Measurements from ENCODE around the gene POLD1. TPM values are rescaled to one million over a fixed set of nuclear protein-coding genes. Genes with fewer than 3 reads are reported as not detected.

POLD1 gene
- total RNA-seq, 1 donor from 2014 or later = 54.4 TPM

DNA sequence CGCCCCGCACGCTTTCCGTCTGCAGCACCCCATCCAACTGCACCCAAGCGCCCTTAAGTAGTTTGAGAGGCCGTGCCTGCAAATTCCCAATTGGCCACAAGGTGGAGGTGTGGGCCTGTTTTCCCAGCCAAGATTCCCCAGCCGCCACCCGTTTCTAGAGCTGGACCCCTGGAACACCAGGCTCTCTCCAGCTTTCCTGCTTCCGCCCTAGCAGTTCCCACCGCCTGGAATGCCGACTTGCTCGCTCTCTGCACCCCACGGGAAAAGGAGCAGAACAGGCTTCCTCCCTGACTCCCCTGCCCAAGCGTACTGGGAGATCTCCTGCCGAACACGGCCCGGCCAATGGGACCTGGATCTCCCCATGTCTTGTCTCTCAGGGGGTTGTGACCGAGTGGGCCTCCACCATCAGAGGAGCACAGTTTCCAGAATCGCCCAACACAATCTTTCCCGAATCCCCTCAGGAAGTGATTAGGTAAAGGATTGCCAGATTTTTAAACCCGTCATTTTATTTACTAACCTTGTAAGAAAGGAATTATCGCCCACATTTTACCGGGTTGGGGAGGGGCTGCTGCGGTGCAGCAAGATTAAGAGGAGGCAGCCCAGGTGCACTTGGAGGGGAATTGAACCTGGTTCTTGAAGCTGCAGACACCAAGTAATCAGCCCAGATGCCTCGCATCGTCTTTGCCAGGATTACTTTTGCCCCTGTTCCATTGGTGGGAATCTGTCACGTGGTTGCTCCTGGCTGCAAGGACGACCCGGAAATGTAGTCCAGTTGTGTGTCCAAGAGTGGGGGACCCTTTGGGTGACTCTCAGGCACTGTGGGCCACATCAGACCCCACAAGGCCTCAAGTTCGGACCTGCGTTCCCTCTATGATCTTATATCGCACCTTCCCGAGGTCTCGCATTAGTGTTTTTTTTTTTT lies 15.2 kb upstream of the POLD1 start:
- peak overlapping the region; percentile 84 for H3K4me3 Mint-ChIP-seq (ENCODE audit: unreplicated experiment)

DNA sequence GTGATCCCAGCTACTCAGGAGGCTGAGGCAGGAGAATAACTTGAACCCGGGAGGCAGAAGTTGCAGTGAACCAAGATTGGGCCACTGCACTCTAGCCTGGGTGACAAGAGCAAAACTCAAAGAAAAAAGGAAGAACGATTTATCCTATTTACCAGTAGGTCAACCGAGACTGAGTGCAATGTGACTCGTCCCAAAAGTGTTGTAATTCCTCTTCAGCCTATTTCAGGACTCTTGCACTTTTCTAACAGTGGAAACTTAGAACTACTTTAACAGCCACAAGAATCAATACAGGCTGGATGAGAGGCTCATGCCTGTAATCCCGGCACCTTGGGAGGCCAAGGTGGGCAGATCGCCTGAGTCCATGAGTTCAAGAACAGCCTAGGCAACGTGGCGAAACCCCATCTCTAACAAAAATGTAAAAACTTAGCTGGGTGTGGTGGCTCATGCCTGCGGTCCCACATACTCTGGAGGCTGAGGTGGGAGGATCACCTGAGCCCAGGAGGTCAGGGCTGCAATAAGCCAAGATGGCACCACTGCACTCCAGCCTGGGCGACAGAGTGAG lies 12.2 kb upstream of the POLD1 start:
- H3K4me3 Mint-ChIP-seq (ENCODE audit: unreplicated experiment) = no peak overlapping the region
- peaks cover 11% of the 10 kb centered on the region for H3K4me1 Mint-ChIP-seq (ENCODE audit: unreplicated experiment)
- no peak overlapping the region for H3K27ac Mint-ChIP-seq (ENCODE audit: unreplicated experiment)
- no peaks in the 10 kb centered on the region for H3K36me3 Mint-ChIP-seq (ENCODE audit: low read depth, unreplicated experiment)
- peaks cover 6% of the 10 kb centered on the region for H3K27me3 Mint-ChIP-seq (ENCODE audit: unreplicated experiment)
- H3K9me3 Mint-ChIP-seq (ENCODE audit: unreplicated experiment) = no peaks in the 10 kb centered on the region
- TF ChIP-seq, protein P1, sequence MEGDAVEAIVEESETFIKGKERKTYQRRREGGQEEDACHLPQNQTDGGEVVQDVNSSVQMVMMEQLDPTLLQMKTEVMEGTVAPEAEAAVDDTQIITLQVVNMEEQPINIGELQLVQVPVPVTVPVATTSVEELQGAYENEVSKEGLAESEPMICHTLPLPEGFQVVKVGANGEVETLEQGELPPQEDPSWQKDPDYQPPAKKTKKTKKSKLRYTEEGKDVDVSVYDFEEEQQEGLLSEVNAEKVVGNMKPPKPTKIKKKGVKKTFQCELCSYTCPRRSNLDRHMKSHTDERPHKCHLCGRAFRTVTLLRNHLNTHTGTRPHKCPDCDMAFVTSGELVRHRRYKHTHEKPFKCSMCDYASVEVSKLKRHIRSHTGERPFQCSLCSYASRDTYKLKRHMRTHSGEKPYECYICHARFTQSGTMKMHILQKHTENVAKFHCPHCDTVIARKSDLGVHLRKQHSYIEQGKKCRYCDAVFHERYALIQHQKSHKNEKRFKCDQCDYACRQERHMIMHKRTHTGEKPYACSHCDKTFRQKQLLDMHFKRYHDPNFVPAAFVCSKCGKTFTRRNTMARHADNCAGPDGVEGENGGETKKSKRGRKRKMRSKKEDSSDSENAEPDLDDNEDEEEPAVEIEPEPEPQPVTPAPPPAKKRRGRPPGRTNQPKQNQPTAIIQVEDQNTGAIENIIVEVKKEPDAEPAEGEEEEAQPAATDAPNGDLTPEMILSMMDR (IDR thresholded peaks at IDR 0.05; ENCODE audit: unreplicated experiment) = no peak
- no peak for DNase-seq (ENCODE audit: low spot score)

More for the DNA sequence above, 15.2 kb upstream of the POLD1 start:
- H3K4me1 Mint-ChIP-seq (ENCODE audit: unreplicated experiment) = peaks cover 6% of the 10 kb centered on the region
- no peaks in the 10 kb centered on the region for H3K9me3 Mint-ChIP-seq (ENCODE audit: unreplicated experiment)
- H3K27ac Mint-ChIP-seq (ENCODE audit: unreplicated experiment) = no peak overlapping the region
- TF ChIP-seq, protein P1 (IDR thresholded peaks at IDR 0.05; ENCODE audit: unreplicated experiment) = peak; percentile 93
- H3K27me3 Mint-ChIP-seq (ENCODE audit: unreplicated experiment) = peaks cover 2% of the 10 kb centered on the region
- no peaks in the 10 kb centered on the region for H3K36me3 Mint-ChIP-seq (ENCODE audit: low read depth, unreplicated experiment)
- DNase-seq (ENCODE audit: low spot score) = peak; percentile 80

DNA sequence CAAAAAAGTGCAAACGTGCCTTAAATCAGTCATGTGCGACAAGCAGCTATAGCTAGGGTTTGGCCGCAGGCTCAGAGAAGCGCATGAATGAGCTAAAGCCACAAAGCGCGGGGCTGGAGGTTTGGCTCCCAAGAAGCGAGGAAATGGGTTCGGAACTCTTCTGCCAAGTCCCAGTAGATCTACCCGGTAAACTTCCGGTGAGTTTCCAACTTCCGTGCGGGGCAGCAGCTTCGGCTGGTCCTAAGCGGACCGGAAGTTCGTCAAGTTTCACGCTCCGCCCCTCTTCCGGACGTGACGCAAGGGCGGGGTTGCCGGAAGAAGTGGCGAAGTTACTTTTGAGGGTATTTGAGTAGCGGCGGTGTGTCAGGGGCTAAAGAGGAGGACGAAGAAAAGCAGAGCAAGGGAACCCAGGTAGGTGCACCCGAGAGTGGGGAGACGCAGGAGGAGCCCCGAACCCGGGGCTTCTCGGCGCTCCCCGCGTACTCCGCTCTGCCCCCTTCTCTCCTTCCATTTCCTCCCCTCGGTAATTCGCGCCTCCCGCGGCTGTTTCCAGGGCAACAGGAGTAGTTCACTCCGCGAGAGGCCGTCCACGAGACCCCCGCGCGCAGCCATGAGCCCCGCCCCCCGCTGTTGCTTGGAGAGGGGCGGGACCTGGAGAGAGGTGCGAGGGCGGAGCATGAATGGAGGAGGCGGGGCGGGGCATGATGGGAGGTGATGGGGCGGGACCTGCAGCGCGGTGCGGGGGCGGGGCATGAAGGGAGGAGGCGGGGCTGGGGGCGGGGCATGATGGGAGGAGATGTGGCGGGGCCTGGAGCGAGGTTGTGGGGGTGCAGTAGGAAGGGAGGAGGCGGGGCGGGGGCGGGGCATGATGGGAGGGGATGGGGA lies 7.7 kb upstream of the POLD1 start, which contains the start of gene NR1H2:
Gene NR1H2 (plus strand): TSS at position 292 of the 885 bp plus-strand sequence. CDS start 1,149 bp downstream, outside the sequence.
- peaks cover 25% of the 10 kb centered on the region for H3K36me3 Mint-ChIP-seq (ENCODE audit: low read depth, unreplicated experiment)
- H3K4me1 Mint-ChIP-seq (ENCODE audit: unreplicated experiment) = peaks cover 4% of the 10 kb centered on the region
- TF ChIP-seq, protein P1 (IDR thresholded peaks at IDR 0.05; ENCODE audit: unreplicated experiment) = no peak
- H3K27me3 Mint-ChIP-seq (ENCODE audit: unreplicated experiment) = peaks cover 13% of the 10 kb centered on the region
- peak; percentile 85 for DNase-seq (ENCODE audit: low spot score)
- H3K27ac Mint-ChIP-seq (ENCODE audit: unreplicated experiment) = peak within 1 kb of the TSS; percentile 99
- peak within 1 kb of the TSS; percentile 98 for H3K4me3 Mint-ChIP-seq (ENCODE audit: unreplicated experiment)
- H3K9me3 Mint-ChIP-seq (ENCODE audit: unreplicated experiment) = no peaks in the 10 kb centered on the region

DNA sequence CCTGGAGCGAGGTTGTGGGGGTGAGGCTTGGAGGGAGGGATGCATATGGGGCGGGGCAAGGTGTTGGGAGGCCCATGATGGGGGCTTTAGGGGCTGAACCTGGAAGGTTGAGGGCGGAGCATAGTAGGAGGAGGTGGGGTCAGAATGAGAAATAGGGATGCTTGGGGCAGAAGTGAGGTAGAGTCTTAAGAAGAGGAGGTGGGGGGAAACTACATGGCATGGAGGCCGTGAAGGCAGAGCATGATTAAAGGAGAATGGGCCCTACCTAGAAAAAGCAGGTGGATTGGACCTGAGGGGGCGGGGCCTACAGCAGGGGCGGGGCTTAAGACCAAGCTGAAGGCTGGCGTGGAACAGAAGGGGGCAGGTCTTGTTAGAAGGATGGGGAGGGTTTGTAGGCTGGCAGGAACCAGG lies 7.1 kb upstream of the POLD1 start:
- no peaks in the 10 kb centered on the region for H3K9me3 Mint-ChIP-seq (ENCODE audit: unreplicated experiment)
- TF ChIP-seq, protein P1 (IDR thresholded peaks at IDR 0.05; ENCODE audit: unreplicated experiment) = no peak
- H3K36me3 Mint-ChIP-seq (ENCODE audit: low read depth, unreplicated experiment) = peaks cover 27% of the 10 kb centered on the region
- peak overlapping the region; percentile 81 for H3K4me3 Mint-ChIP-seq (ENCODE audit: unreplicated experiment)
- DNase-seq (ENCODE audit: low spot score) = no peak
- H3K27me3 Mint-ChIP-seq (ENCODE audit: unreplicated experiment) = peaks cover 14% of the 10 kb centered on the region
- peak overlapping the region; percentile 25 for H3K27ac Mint-ChIP-seq (ENCODE audit: unreplicated experiment)
- peaks cover 4% of the 10 kb centered on the region for H3K4me1 Mint-ChIP-seq (ENCODE audit: unreplicated experiment)
